ENCODE measurements around the gene NCAM1. TPM values are rescaled to one million over a fixed set of nuclear protein-coding genes. Genes with fewer than 3 reads are reported as not detected.

Gene NCAM1
- total RNA-seq, 4 donors from 2014 or later, result 1.8 to 42.9 (median 10.5) TPM

- no peak for DNase-seq
Measured at GRCh38 chr11:113138731-113139130, 177.5 kb downstream of the NCAM1 start.

GRCh38 chr11:113141010-113141409, 179.8 kb downstream of the NCAM1 start:
- Histone ChIP-seq H3K36me3 (no peaks in the 10 kb centered on the region), H3K9me3 (no peaks in the 10 kb centered on the region), H3K27ac (no peak overlapping the region), H3K27me3 (no peaks in the 10 kb centered on the region), H3K4me3 (no peak overlapping the region), H3K4me1 (no peaks in the 10 kb centered on the region)
- TF ChIP-seq POLR2A (IDR thresholded peaks at IDR 0.05) (no peak), CTCF (IDR thresholded peaks at IDR 0.05) (no peak)
- DNase-seq, result no peak

More at GRCh38 chr11:113138731-113139130, 177.5 kb downstream of the NCAM1 start:
- H3K4me1 ChIP-seq, result no peaks in the 10 kb centered on the region
- H3K27ac ChIP-seq, result no peak overlapping the region
- no peaks in the 10 kb centered on the region for H3K27me3 ChIP-seq
- TF ChIP-seq CTCF (IDR thresholded peaks at IDR 0.05), result no peak
- no peak for TF ChIP-seq POLR2A (IDR thresholded peaks at IDR 0.05)
- no peaks in the 10 kb centered on the region for H3K9me3 ChIP-seq
- H3K36me3 ChIP-seq, result no peaks in the 10 kb centered on the region
- no peak overlapping the region for H3K4me3 ChIP-seq

GRCh38 chr11:113142508-113142907, 181.3 kb downstream of the NCAM1 start:
- DNase-seq, result no peak
- no peaks in the 10 kb centered on the region for H3K36me3 ChIP-seq
- H3K9me3 ChIP-seq, result no peaks in the 10 kb centered on the region
- no peak overlapping the region for H3K27ac ChIP-seq
- TF ChIP-seq CTCF (IDR thresholded peaks at IDR 0.05) (no peak), POLR2A (IDR thresholded peaks at IDR 0.05) (no peak)
- H3K4me3 ChIP-seq, result no peak overlapping the region
- H3K4me1 ChIP-seq, result no peaks in the 10 kb centered on the region
- no peaks in the 10 kb centered on the region for H3K27me3 ChIP-seq

GRCh38 chr11:113147249-113147648, 186.0 kb downstream of the NCAM1 start:
- TF ChIP-seq CTCF (IDR thresholded peaks at IDR 0.05), result no peak
- no peak for TF ChIP-seq POLR2A (IDR thresholded peaks at IDR 0.05)
- no peak for DNase-seq
- no peaks in the 10 kb centered on the region for H3K36me3 ChIP-seq
- H3K9me3 ChIP-seq, result no peaks in the 10 kb centered on the region
- H3K4me1 ChIP-seq, result no peaks in the 10 kb centered on the region
- H3K27ac ChIP-seq, result no peak overlapping the region
- H3K27me3 ChIP-seq, result no peaks in the 10 kb centered on the region
- no peak overlapping the region for H3K4me3 ChIP-seq

- H3K27ac ChIP-seq, result no peak overlapping the region
- no peak for TF ChIP-seq POLR2A (IDR thresholded peaks at IDR 0.05)
- TF ChIP-seq CTCF (IDR thresholded peaks at IDR 0.05), result no peak
- H3K9me3 ChIP-seq, result no peaks in the 10 kb centered on the region
- no peaks in the 10 kb centered on the region for H3K36me3 ChIP-seq
- H3K4me1 ChIP-seq, result peaks cover 0 to under 1% (median 0%) of the 10 kb centered on the region in 4 donors
- H3K27me3 ChIP-seq, result no peaks in the 10 kb centered on the region
- no peak overlapping the region for H3K4me3 ChIP-seq
- DNase-seq, result no peak
Measured at GRCh38 chr11:113148076-113148475, 186.9 kb downstream of the NCAM1 start.

- TF ChIP-seq CTCF (IDR thresholded peaks at IDR 0.05), result no peak
- no peak overlapping the region for H3K27ac ChIP-seq
- no peaks in the 10 kb centered on the region for H3K36me3 ChIP-seq
- H3K4me1 ChIP-seq, result peaks cover 0 to 7% (median 0%) of the 10 kb centered on the region in 4 donors
- no peak overlapping the region for H3K4me3 ChIP-seq
- H3K9me3 ChIP-seq, result no peaks in the 10 kb centered on the region
- no peak for DNase-seq
- no peaks in the 10 kb centered on the region for H3K27me3 ChIP-seq
Measured at GRCh38 chr11:113148652-113149051, 187.4 kb downstream of the NCAM1 start.

Measured in Peyer's patch (tissue), 4 donors.